Renal pelvis (tissue), 4 donors: ENCODE results near the gene CEP162. TPM values are rescaled to one million over a fixed set of nuclear protein-coding genes. Genes with fewer than 3 reads are reported as not detected.
A peak's percentile ranks its signal among the peaks of the same experiment; 100 is the strongest.
"Not testable (repeated sequence)": the region's sequence is repeated elsewhere in the genome, so short reads cannot be mapped to it uniquely, and the experiment has no call there.

Experiments used
- DNase-seq: peaks from one replicate; pipeline ENCODE4 v3.0.0-alpha.2; 2013
- polyA plus RNA-seq, 3 donors: library from polyadenylated mRNA; unstranded; fragments of 120-200 nt; gene quantifications; one replicate each; pipeline ENCODE4 v1.2.1, GENCODE V29; 2013; ENCODE audit not compliant: insufficient read length in 3 of 3

CEP162 gene
- polyA plus RNA-seq, 3 donors: 16.9 to 23.3 (median 19.6) TPM

DNA sequence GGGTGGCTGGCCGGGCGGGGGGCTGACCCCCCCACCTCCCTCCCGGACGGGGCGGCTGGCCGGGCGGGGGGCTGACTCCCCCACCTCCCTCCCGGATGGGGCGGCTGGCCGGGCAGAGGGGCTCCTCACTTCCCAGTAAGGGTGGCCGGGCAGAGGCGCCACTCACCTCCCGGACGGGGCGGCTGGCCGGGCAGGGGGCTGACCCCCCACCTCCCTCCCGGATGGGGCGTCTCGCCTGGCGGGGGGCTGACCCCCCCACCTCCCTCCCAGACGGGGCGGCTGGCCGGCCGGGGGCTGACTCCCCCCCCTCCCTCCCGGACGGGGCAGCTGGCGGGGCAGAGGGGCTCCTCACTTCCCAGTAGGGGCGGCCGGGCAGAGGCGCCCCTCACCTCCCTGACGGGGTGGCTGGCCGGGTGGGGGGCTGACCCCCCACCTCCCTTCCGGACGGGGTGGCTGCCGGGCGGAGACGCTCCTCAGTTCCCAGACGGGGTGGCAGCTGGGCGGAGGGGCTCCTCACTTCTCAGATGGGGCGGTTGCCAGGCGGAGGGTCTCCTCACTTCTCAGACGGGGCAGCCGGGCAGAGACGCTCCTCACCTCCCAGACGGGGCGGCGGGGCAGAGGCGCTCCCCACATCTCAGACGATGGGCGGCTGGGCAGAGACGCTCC lies 17.1 kb upstream of the CEP162 start:
- not testable (repeated sequence) for DNase-seq

DNA sequence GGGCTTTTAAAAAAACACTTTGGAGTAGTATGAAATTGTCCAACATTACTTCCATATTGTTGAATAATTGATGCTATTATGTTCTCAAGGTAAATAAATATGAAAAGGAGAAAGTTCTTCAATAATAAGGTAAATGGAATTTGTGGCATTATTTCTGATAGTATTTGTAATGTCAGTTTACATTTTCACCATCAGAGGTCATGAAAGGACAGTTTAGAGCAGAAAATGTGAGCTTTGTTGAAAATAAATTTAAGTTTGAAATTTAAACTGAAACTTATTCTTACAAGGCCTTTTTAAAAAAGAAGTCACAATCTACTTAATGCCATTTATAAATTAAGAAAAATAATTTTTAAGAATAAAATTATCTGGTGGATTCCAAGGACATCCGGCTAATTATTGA lies 15.8 kb upstream of the CEP162 start:
- no peak for DNase-seq

DNA sequence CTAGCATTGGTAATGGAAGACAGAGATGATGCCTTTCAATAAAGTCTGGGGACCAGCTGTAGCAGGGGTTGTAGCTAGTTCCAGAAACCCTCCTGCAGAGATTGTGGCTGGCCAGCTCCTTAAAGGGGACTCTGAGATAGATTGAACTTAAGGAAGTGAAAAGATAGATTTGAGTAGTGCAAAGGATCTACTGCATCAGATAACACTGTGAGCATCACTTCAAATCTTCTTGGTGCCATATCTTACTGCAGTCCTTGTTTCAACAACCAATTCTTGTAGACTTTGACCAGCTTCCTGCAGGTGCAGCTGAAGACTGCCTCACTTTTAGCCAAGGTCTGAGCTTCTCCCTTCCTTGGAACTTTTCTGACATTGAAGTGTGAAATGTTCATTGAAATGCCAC lies 14.8 kb upstream of the CEP162 start:
- no peak for DNase-seq

- no peak for DNase-seq
Measured at GRCh38 chr6:84228198-84228543, 728 bp upstream of the CEP162 start.

GRCh38 chr6:84227044-84227433 lies 404 bp downstream of the CEP162 start:
- no peak for DNase-seq

DNA sequence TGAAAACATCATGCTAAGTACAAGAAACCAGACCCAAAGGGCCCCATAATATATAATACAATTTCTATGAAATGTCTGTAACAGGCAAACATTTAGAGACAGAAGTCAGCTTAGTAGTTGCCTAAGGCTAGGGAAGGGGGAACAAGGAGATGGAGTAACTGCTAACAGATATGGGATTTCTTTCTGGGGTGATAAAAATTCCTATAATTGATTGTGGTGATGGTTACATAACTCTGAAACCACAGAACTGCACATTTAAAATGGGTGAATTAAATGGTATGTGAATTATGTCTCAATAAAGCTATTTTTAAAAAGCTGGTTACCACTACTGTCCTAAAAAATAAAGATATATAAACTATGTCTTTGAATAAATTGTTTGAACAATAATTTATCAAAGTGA lies 3.2 kb downstream of the CEP162 start:
- no peak for DNase-seq

DNA sequence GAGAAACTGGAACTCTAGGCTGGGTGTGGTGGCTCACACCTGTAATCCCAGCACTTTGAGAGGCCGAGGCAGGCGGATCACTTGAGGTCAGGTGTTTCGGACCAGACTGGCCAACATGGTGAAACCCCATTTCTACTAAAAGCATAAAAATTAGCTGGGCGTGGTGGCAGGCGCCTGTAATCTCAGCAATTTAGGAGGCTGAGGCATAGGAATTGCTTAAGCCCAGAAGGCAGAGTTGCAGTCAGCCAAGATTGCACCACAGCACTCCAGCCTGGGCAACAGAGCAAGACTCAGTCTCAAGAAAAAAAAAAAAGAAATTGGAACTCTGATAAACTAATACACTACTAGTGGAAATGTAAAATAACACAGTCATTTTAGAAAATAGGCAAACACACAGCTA lies 3.8 kb downstream of the CEP162 start:
- not testable (repeated sequence) for DNase-seq

GRCh38 chr6:84222426-84222825 lies 5.0 kb downstream of the CEP162 start:
- no peak for DNase-seq

- DNase-seq: peak; percentile 14
Measured at GRCh38 chr6:84220809-84221409, 6.5 kb downstream of the CEP162 start.

DNA sequence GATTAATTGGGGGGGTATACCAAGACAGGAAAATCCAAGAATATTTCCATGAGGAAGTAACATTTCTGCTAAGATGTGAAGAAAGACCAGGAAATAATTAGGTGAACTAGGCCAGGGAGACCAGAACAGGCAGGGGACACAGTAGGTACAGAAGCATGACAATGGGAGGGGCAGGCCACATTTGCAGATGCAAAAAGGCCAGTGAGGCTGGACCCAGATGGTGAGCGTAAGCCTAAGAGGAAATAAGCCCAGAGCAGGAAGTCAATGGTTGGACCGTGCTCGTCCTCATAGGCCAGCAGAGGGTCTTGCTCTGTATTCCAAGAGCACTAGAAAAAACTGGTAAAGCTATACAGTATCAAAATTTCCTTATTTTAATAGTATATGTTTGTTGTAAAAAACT lies 9.4 kb downstream of the CEP162 start:
- no peak for DNase-seq

- no peak for DNase-seq
Measured at GRCh38 chr6:84213217-84213616, 14.2 kb downstream of the CEP162 start.

GRCh38 chr6:84204011-84204410 lies 23.4 kb downstream of the CEP162 start:
- DNase-seq: no peak

DNA sequence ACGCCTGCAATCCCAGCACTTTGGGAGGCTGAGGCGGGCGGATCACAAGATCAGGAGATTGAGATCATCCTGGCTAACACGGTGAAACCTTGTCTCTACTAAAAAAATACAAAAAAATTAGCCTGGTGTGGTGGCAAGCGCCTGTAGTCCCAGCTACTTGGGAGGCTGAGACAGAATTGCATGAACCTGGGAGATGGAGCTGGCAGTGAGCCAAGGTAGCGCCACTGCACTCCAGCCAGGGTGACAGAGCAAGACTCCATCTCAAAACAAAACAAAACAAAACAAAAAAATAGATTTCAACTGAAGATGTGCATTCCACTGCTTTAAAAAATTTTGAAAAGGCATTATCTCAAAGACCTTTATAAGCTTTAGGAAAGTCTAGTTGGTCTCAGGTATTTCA lies 27.5 kb downstream of the CEP162 start:
- DNase-seq: not testable (repeated sequence)

- DNase-seq: peak; percentile 4
Measured at GRCh38 chr6:84197708-84198107, 29.7 kb downstream of the CEP162 start.

DNA sequence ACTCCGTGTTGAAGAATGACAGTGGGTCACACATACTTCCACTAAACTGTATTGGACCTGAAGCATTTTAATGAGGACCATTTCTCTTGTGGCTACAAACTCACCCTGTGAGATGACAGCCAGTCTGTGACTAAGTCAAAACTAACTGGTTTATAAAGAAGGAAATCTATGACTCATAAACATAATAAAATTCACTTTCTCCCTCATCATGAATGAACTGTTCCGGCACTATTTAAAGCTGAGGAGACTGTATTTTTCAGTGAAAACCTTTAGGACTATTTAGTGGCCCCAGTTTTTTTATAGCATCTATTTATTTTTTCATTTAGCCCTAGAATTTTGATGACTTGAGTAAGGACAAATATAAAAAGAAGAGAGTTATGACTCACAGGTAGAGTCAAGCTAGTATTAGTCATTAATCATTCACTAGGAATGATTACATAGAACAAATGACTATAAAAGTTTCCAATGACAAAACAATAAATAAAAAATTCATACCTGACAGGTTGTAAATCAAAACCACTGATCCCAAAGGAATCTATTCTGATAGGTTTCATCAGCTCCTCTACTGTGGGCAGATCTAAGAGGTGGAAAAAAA lies 34.2 kb downstream of the CEP162 start:
- DNase-seq: no peak

DNA sequence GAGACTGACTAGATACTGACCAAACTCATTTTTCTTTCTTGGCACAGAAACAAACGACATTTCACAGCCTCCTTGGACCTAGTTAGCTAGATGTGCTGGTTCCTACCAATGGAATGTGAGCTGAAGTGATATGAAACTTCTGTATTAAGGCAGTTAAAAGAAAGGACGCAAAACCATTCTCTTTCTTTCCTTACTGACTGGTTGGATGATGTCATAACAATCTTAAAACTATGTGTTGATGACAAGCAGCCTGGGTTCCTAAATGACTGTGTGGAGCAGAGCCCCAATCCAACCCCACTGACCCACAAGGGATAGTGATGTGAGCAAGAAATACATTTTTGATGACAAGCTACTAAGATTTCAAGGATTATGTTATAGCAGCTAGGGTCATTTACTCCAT lies 35.6 kb downstream of the CEP162 start:
- no peak for DNase-seq

DNA sequence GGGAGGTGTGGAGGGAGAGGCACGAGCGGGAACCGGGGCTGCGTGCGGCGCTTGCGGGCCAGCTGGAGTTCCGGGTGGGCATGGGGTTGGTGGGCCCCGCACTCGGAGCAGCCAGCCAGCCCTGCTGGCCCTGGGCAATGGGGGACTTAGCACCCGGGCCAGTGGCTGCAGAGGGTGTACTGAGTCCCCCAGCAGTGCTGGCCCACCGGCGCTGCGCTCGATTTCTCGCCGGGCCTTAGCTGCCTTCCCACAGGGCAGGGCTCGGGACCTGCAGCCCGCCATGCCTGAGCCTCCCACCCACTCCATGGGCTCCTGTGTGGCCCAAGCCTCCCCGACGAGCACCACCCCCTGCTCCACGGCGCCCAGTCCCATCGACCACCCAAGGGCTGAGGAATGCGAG lies 38.1 kb downstream of the CEP162 start:
- not testable (repeated sequence) for DNase-seq

DNA sequence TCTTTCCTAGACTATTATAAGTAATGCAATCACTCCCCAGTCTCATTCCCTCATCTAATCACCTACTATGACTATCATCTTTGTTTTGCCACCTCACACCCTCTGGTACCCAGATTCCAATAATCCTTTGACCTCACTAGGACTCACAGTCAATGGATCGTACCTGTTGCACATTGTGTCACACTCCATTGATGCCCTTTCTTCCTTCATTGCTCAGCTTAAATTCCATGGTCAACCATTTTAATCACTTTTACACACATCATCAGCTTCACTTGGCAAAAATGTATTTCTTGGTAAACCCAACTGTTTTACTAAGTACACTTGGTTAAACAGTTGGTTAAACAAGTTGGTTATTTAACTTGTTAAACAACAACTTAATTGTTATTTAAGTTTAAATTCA lies 44.0 kb downstream of the CEP162 start:
- DNase-seq: no peak

DNA sequence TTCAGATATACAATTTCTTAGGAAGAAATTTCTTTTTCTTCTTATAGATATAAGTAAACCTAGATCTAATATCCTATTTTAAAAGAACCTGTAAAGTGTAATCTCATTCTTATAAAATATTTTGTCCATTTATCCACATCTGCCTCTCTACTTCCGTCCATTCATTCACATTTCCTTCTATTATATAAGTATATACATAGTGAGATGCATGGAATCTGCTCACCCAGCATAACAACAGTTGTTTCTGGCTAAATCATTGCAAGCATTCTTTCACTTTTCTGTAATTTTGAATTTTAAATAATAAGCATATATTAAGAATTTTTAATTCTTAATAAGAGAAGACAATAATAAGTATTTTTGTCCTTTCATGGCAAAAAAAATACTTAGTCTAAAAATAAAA lies 45.4 kb downstream of the CEP162 start:
- DNase-seq: no peak

GRCh38 chr6:84177241-84177640 lies 50.2 kb downstream of the CEP162 start:
- no peak for DNase-seq

- no peak for DNase-seq
Measured at GRCh38 chr6:84172574-84172973, 54.9 kb downstream of the CEP162 start.

GRCh38 chr6:84172080-84172479 lies 55.4 kb downstream of the CEP162 start:
- DNase-seq: no peak

DNA sequence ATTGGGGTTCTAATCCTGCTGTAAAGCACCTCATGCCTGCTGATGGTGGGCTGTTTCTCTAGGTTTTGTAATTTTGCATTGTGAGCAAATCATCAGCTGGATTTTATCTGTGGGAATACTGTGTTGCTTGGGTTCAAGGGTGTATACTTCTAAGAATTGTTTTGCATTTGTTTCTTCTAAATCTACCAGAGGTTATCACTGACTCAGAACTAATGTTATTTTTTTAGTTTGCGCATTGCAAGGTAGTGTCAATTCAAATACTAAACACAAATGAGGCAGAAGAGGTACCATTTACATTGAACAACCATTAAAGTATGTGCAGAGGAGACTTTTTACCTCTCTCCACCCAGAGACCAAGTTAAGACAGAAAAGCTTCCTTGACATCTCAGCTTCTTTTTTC lies 60.0 kb downstream of the CEP162 start:
- DNase-seq: no peak

- DNase-seq: no peak
Measured at GRCh38 chr6:84166395-84166794, 61.0 kb downstream of the CEP162 start.
